Glutamatergic neuron (in vitro differentiated cells): Measurements from ENCODE around the gene FNTB. TPM values are rescaled to one million over a fixed set of nuclear protein-coding genes. Genes with fewer than 3 reads are reported as not detected.
A peak's percentile ranks its signal among the peaks of the same experiment; 100 is the strongest.

Source experiments
- DNase-seq: peaks from one replicate; pipeline ENCODE4 v3.0.0; 2022
- H3K27ac Mint-ChIP-seq: one replicate; pipeline ENCODE4 v1.8.0; 2020; ENCODE audit warnings: mild to moderate bottlenecking, mixed read lengths, inconsistent platforms; ENCODE audit not compliant: unreplicated experiment
- H3K27me3 Mint-ChIP-seq: one replicate; pipeline ENCODE4 v1.8.0; 2020; ENCODE audit warnings: mild to moderate bottlenecking, moderate library complexity, mixed read lengths, inconsistent platforms; ENCODE audit not compliant: unreplicated experiment
- H3K36me3 Mint-ChIP-seq: one replicate; pipeline ENCODE4 v1.8.0; 2020; ENCODE audit warnings: mild to moderate bottlenecking, mixed read lengths, inconsistent platforms; ENCODE audit not compliant: unreplicated experiment
- H3K4me1 Mint-ChIP-seq: one replicate; pipeline ENCODE4 v1.8.0; 2020; ENCODE audit warnings: mild to moderate bottlenecking, low read depth, mixed read lengths, inconsistent platforms; ENCODE audit not compliant: unreplicated experiment
- H3K4me3 Mint-ChIP-seq: one replicate; pipeline ENCODE4 v1.8.0; 2020; ENCODE audit warnings: mild to moderate bottlenecking, mixed read lengths, inconsistent platforms; ENCODE audit not compliant: unreplicated experiment
- H3K9me3 Mint-ChIP-seq: one replicate; pipeline ENCODE4 v1.8.0; 2020; ENCODE audit warnings: mild to moderate bottlenecking, moderate library complexity, mixed read lengths, inconsistent platforms; ENCODE audit not compliant: unreplicated experiment
- total RNA-seq: library from RNA; stranded (reverse); fragmentation: NEBNext Ultra II Directional; extraction: Animal tissue kit (Norgen Biotek cat#: 25700); gene quantifications from one replicate; pipeline ENCODE4 v1.2.1, GENCODE V29; 2021; ENCODE audit not compliant: unreplicated experiment
- TF ChIP-seq, protein P1 (sequence below): fragments of 200-600 bp; sonication (generic); IDR thresholded peaks from one replicate; pipeline ENCODE4 v1.5.0; 2021; ENCODE audit not compliant: partially characterized antibody, unreplicated experiment

Gene FNTB
- total RNA-seq, 1 donor from 2014 or later = 15.2 TPM

DNA sequence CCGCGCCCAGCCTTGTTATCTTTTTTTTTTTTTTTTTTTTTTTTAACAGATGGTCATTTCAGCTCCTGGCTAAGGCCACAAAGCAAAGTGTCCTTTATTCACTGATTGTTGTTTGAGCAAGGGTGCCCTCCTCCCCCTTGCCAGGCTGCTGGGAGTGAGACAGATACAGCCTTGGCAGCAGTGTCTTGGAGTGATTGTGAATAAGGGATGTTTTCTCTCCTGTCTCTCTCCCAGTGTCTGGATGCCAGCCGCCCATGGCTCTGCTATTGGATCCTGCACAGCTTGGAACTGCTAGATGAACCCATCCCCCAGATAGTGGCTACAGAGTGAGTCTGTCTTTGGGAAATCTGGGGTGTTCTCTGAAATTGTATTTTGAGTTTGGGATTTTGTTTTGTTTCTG is 28.7 kb downstream of the FNTB start:
- H3K4me1 Mint-ChIP-seq = no peaks in the 10 kb centered on the region
- no peak overlapping the region for H3K4me3 Mint-ChIP-seq
- peaks cover 2% of the 10 kb centered on the region for H3K9me3 Mint-ChIP-seq
- no peaks in the 10 kb centered on the region for H3K27me3 Mint-ChIP-seq
- DNase-seq = no peak
- H3K27ac Mint-ChIP-seq = no peak overlapping the region
- TF ChIP-seq, protein P1, sequence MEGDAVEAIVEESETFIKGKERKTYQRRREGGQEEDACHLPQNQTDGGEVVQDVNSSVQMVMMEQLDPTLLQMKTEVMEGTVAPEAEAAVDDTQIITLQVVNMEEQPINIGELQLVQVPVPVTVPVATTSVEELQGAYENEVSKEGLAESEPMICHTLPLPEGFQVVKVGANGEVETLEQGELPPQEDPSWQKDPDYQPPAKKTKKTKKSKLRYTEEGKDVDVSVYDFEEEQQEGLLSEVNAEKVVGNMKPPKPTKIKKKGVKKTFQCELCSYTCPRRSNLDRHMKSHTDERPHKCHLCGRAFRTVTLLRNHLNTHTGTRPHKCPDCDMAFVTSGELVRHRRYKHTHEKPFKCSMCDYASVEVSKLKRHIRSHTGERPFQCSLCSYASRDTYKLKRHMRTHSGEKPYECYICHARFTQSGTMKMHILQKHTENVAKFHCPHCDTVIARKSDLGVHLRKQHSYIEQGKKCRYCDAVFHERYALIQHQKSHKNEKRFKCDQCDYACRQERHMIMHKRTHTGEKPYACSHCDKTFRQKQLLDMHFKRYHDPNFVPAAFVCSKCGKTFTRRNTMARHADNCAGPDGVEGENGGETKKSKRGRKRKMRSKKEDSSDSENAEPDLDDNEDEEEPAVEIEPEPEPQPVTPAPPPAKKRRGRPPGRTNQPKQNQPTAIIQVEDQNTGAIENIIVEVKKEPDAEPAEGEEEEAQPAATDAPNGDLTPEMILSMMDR = no peak
- H3K36me3 Mint-ChIP-seq = no peaks in the 10 kb centered on the region

DNA sequence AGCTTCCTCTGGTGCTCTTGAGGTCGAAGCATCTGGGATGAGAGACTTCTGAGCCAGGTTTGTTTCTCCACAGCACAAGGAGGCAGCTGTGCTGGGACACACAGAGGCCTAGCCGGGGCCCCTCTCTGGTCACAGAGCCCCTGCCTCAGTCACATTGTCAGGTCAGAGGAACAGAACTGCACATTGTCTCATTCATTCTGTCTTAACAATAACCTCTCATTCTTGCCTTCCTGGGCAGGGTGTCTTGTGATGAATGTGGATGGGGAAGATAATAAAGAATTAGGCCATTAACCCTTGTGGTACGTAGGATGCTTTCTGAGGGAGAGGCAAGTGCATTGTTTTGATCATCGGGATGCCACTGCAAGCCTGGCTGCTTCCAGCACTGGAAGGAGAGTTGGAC is 29.8 kb downstream of the FNTB start:
- no peaks in the 10 kb centered on the region for H3K4me1 Mint-ChIP-seq
- no peaks in the 10 kb centered on the region for H3K27me3 Mint-ChIP-seq
- DNase-seq = no peak
- no peak overlapping the region for H3K27ac Mint-ChIP-seq
- TF ChIP-seq, protein P1 = no peak
- peaks cover 2% of the 10 kb centered on the region for H3K9me3 Mint-ChIP-seq
- H3K4me3 Mint-ChIP-seq = no peak overlapping the region
- no peaks in the 10 kb centered on the region for H3K36me3 Mint-ChIP-seq

DNA sequence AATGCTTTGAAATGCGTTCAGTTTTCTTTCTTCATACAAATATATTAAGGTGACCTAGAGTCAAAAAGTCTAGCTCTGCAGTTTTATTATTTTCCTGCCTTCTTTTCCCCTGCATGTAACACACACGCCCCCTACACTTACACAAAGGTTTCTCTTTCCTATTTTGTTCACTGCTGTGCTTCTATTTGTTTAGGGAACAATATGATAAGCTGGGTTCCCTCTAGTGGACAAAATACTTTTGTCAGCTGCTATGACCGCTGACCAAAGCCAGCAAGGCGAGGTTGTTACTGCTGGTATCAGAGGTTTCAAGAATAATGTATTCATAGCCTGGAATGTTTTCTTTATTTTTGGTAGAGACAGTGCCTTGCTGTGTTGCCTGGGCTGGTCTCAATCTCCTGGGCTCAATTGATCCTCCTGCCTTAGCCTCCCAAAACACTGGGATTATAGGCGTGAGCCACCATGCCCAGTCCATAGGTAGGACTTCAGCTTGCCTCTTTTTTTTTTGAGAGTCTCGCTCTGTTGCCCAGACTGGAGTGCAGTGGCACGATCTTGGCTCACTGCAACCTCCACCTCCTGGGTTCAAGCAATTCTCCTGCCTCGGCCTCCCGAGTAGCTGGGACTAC is 33.4 kb downstream of the FNTB start:
- Mint-ChIP-seq H3K27ac (no peak overlapping the region), H3K9me3 (peaks cover 2% of the 10 kb centered on the region), H3K27me3 (no peaks in the 10 kb centered on the region), H3K4me3 (no peak overlapping the region), H3K4me1 (no peaks in the 10 kb centered on the region), H3K36me3 (no peaks in the 10 kb centered on the region)
- no peak for DNase-seq
- TF ChIP-seq, protein P1 = peak; percentile 60

DNA sequence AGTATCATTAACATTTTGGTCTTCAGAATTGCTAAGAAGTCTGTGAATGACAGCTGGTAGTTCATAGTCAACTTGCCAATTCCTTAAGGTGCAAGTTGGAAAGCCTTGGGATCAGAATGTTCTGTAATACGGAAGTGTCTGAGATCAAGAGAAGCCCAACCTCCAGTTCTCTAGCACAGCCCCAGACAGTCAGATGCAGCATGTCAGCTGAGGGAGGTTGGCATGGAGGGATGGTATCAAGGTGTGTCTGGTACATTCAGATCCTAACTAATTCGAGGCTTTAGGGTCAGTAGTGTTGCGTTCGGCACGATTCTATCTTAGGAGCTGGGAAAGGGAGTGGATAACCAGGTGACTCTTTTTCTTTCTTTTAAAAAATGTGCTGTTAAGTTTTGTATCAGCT is 38.3 kb downstream of the FNTB start:
- H3K27me3 Mint-ChIP-seq = no peaks in the 10 kb centered on the region
- no peaks in the 10 kb centered on the region for H3K36me3 Mint-ChIP-seq
- TF ChIP-seq, protein P1 = no peak
- DNase-seq = no peak
- H3K4me1 Mint-ChIP-seq = no peaks in the 10 kb centered on the region
- no peak overlapping the region for H3K4me3 Mint-ChIP-seq
- no peak overlapping the region for H3K27ac Mint-ChIP-seq
- H3K9me3 Mint-ChIP-seq = peaks cover 1% of the 10 kb centered on the region

DNA sequence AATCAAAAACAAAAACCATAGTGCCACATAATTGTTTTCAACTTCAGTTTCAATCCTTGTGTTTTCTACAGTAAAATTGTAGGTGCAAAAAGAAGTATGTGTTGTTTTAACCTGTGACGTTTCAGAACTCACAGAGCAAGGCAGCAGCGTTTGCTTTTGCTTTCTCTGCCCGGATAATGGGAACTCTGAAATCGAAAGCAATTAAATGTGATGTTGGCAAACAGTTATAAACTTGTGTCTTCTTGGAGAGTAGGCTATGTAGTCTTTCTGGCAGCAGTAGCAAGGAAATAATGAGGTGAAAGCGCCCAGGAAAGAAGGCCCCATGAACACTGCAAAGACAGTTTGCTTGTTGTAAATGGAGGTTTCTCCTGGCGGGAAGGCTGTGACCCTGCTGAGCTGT is 39.1 kb downstream of the FNTB start:
- H3K9me3 Mint-ChIP-seq = peaks cover 1% of the 10 kb centered on the region
- H3K4me3 Mint-ChIP-seq = no peak overlapping the region
- no peaks in the 10 kb centered on the region for H3K36me3 Mint-ChIP-seq
- no peaks in the 10 kb centered on the region for H3K27me3 Mint-ChIP-seq
- no peak overlapping the region for H3K27ac Mint-ChIP-seq
- TF ChIP-seq, protein P1 = no peak
- H3K4me1 Mint-ChIP-seq = no peaks in the 10 kb centered on the region
- no peak for DNase-seq
